Neural cell (in vitro differentiated cells): ENCODE results near the gene CLCN5. TPM values are rescaled to one million over a fixed set of nuclear protein-coding genes. Genes with fewer than 3 reads are reported as not detected.

Experiments used
- H2AFZ ChIP-seq: fragments of 200-600, 300-800 bp; sonication (generic), shearing (Covaris generic); 2 replicates; pipeline ENCODE4 v1.6.0; 2014; ENCODE audit warnings: low read depth, mild to moderate bottlenecking, antibody characterized with exemption, low read length, moderate library complexity
- H3F3A ChIP-seq: fragments of 200-600 bp; shearing (Covaris generic); 2 replicates; pipeline ENCODE4 v1.6.1; 2016; ENCODE audit warnings: mild to moderate bottlenecking, moderate library complexity, mixed read lengths, antibody characterized with exemption, low read length; ENCODE audit not compliant: insufficient read depth, poor library complexity, severe bottlenecking
- H3K27ac ChIP-seq: fragments of 200-600, 300-800 bp; sonication (generic), shearing (Covaris generic); 2 replicates; pipeline ENCODE4 v1.5.1; 2014; ENCODE audit warnings: mild to moderate bottlenecking, low read length, moderate library complexity
- H3K27me3 ChIP-seq: fragments of 300-800, 200-600 bp; sonication (generic), shearing (Covaris generic); 2 replicates; pipeline ENCODE4 v1.6.0; 2014; ENCODE audit warnings: mild to moderate bottlenecking, low read depth, low read length, moderate library complexity; ENCODE audit not compliant: insufficient read depth
- H3K36me3 ChIP-seq: fragments of 300-800, 200-600 bp; sonication (generic), shearing (Covaris generic); 2 replicates; pipeline ENCODE4 v1.5.1; 2014; ENCODE audit warnings: mild to moderate bottlenecking, antibody characterized with exemption, low read length, moderate library complexity; ENCODE audit not compliant: insufficient read depth
- H3K4me2 ChIP-seq: fragments of 300-800, 200-600 bp; sonication (generic), shearing (Covaris generic); 2 replicates; pipeline ENCODE4 v1.6.0; 2014; ENCODE audit warnings: mild to moderate bottlenecking, low read length
- H3K4me3 ChIP-seq: fragments of 300-800, 200-600 bp; sonication (generic), shearing (Covaris generic); 2 replicates; pipeline ENCODE4 v1.5.1; 2014; ENCODE audit warnings: mild to moderate bottlenecking, low read length, moderate library complexity
- H3K79me2 ChIP-seq: fragments of 200-600 bp; shearing (Covaris generic); replicated peaks from 2 replicates; pipeline ENCODE4 v1.6.0; 2014; ENCODE audit warnings: mild to moderate bottlenecking, low read length, moderate library complexity; ENCODE audit not compliant: insufficient read depth
- H3K9ac ChIP-seq: fragments of 300-800, 200-600 bp; sonication (generic), shearing (Covaris generic); 2 replicates; pipeline ENCODE4 v1.6.1; 2016; ENCODE audit warnings: mild to moderate bottlenecking, low read length, mixed read lengths
- H3K9me2 ChIP-seq: fragments of 200-600 bp; shearing (Covaris generic); 2 replicates; pipeline ENCODE4 v1.6.1; 2016; ENCODE audit warnings: mild to moderate bottlenecking, low read length, mixed read lengths; ENCODE audit not compliant: insufficient read depth
- H3K9me3 ChIP-seq: fragments of 200-600, 300-800 bp; sonication (generic), shearing (Covaris generic); 2 replicates; pipeline ENCODE4 v1.6.1; 2016; ENCODE audit warnings: mild to moderate bottlenecking, mixed run types, low read length, moderate library complexity, mixed read lengths
- H4K20me1 ChIP-seq: fragments of 200-600 bp; shearing (Covaris generic); 2 replicates; pipeline ENCODE4 v1.6.1; 2016; ENCODE audit warnings: mild to moderate bottlenecking, mixed run types; ENCODE audit not compliant: insufficient read depth
- CTCF ChIP-seq: fragments of 450-650 bp; IDR thresholded peaks from 2 replicates; pipeline ENCODE4 v1.5.1; 2014; ENCODE audit warnings: antibody characterized with exemption, mild to moderate bottlenecking, moderate library complexity; ENCODE audit not compliant: poor library complexity, severe bottlenecking
- MXI1 ChIP-seq: fragments of 450-650 bp; conservative IDR thresholded peaks from 2 replicates; pipeline ENCODE4 v1.6.1; 2014; ENCODE audit warnings: antibody characterized with exemption, mild to moderate bottlenecking; ENCODE audit not compliant: poor library complexity, severe bottlenecking
- RAD21 ChIP-seq: fragments of 450-650 bp; conservative IDR thresholded peaks from 2 replicates; pipeline ENCODE4 v1.6.1; 2014; ENCODE audit warnings: antibody characterized with exemption, mild to moderate bottlenecking, moderate library complexity
- REST ChIP-seq: IDR thresholded peaks from 2 replicates; pipeline ENCODE4 v1.6.1; 2012; ENCODE audit warnings: borderline replicate concordance
- SMC3 ChIP-seq: fragments of 450-650 bp; conservative IDR thresholded peaks from 2 replicates; pipeline ENCODE4 v1.6.1; 2014; ENCODE audit warnings: antibody characterized with exemption, mild to moderate bottlenecking, moderate library complexity; ENCODE audit not compliant: poor library complexity
- TAF1 ChIP-seq: IDR thresholded peaks from 2 replicates; pipeline ENCODE4 v1.6.1; 2012; ENCODE audit warnings: low read depth
- polyA plus RNA-seq: library from polyadenylated mRNA; depleted of rRNA; stranded (reverse); fragments of >200 nt; gene quantifications from 2 replicates; pipeline ENCODE4 v1.2.3, GENCODE V29; 2014

The CLCN5 gene
- polyA plus RNA-seq, 1 donor from 2014 or later = 13.1 TPM

GRCh38 chrX:49919617-49920016 is 2.8 kb upstream of the CLCN5 start:
- Histone ChIP-seq H3F3A (no peaks in the 10 kb centered on the region), H3K4me2 (no peak overlapping the region), H3K9me2 (no peaks in the 10 kb centered on the region), H3K9me3 (no peaks in the 10 kb centered on the region), H3K9ac (no peak overlapping the region), H3K36me3 (no peaks in the 10 kb centered on the region), H3K27me3 (no peaks in the 10 kb centered on the region), H3K27ac (no peak overlapping the region), H3K4me3 (no peak overlapping the region), H4K20me1 (no peaks in the 10 kb centered on the region), H2AFZ (no peak overlapping the region), H3K79me2 (no peaks in the 10 kb centered on the region)
- no peak for TF ChIP-seq MXI1
- TF ChIP-seq SMC3 = peak; percentile 73
- TF ChIP-seq CTCF = peak; percentile 76
- TF ChIP-seq RAD21 = peak; percentile 75
- no peak for TF ChIP-seq TAF1
- no peak for TF ChIP-seq REST

- H3K4me3 ChIP-seq = no peak overlapping the region
- H3K9me2 ChIP-seq = no peaks in the 10 kb centered on the region
- no peaks in the 10 kb centered on the region for H3K79me2 ChIP-seq
- no peaks in the 10 kb centered on the region for H3K27me3 ChIP-seq
- H3K4me2 ChIP-seq = no peak overlapping the region
- H4K20me1 ChIP-seq = no peaks in the 10 kb centered on the region
- TF ChIP-seq MXI1 = no peak
- no peak for TF ChIP-seq TAF1
- TF ChIP-seq REST = no peak
- TF ChIP-seq RAD21 = no peak
- H3K9ac ChIP-seq = no peak overlapping the region
- no peak overlapping the region for H2AFZ ChIP-seq
- no peak overlapping the region for H3K27ac ChIP-seq
- H3K36me3 ChIP-seq = no peaks in the 10 kb centered on the region
- H3K9me3 ChIP-seq = no peaks in the 10 kb centered on the region
- no peaks in the 10 kb centered on the region for H3F3A ChIP-seq
Measured at GRCh38 chrX:49921109-49921508, 1.3 kb upstream of the CLCN5 start.
